GM12873 (cell line): ENCODE measurements around the gene ANKRD44.

ENCODE experiments used
- TF ChIP-seq, protein P1 (sequence below): IDR thresholded peaks from 2 replicates; pipeline ENCODE4 v1.5.1; 2012; ENCODE audit warnings: low read depth, mild to moderate bottlenecking, moderate library complexity, low read length, control low read depth; ENCODE audit not compliant: insufficient read depth; ENCODE audit errors: missing control alignments

Gene ANKRD44

GRCh38 chr2:197147942-197148341 is 162.6 kb downstream of the ANKRD44 start:
- TF ChIP-seq, protein P1, sequence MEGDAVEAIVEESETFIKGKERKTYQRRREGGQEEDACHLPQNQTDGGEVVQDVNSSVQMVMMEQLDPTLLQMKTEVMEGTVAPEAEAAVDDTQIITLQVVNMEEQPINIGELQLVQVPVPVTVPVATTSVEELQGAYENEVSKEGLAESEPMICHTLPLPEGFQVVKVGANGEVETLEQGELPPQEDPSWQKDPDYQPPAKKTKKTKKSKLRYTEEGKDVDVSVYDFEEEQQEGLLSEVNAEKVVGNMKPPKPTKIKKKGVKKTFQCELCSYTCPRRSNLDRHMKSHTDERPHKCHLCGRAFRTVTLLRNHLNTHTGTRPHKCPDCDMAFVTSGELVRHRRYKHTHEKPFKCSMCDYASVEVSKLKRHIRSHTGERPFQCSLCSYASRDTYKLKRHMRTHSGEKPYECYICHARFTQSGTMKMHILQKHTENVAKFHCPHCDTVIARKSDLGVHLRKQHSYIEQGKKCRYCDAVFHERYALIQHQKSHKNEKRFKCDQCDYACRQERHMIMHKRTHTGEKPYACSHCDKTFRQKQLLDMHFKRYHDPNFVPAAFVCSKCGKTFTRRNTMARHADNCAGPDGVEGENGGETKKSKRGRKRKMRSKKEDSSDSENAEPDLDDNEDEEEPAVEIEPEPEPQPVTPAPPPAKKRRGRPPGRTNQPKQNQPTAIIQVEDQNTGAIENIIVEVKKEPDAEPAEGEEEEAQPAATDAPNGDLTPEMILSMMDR: no peak

DNA sequence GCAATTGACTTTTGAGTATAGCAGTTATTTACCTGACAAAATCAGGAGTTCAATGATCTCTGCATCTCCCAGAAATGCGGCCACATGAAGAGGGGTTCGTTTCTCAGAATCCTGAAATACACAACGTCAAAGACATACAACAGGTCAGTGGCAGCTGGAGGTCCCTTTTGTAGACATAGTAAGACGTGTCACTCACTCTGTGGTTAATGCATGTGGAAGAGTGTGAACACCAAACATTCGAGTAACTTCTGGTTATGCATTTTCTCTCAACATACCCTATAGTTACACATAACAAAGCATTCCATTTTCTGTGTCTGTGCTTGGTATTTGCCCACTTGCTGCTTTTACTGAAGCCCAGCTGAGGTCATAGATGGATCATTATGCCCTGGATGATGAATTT is 163.6 kb downstream of the ANKRD44 start:
- TF ChIP-seq, protein P1: no peak

GRCh38 chr2:197145471-197146056 is 165.0 kb downstream of the ANKRD44 start:
- TF ChIP-seq, protein P1: no peak

DNA sequence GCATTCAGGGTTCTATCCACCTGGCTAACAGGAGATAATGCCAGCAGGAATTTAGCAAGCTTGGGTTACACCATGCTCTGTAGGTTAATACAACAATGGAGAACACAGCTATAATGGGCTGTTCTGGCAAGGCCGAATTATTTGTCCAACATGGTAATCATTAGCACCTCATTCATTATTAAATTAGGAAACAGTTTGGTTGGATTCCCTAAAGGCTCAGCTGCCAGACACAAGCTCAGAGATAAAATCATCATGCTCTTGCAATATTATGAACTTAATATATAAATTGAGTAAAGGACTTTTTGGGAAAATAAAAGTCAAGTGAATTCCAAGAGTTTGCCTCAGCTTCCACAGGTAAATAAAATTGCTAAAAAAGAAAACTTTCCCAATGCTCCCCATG is 166.4 kb downstream of the ANKRD44 start:
- TF ChIP-seq, protein P1: no peak

DNA sequence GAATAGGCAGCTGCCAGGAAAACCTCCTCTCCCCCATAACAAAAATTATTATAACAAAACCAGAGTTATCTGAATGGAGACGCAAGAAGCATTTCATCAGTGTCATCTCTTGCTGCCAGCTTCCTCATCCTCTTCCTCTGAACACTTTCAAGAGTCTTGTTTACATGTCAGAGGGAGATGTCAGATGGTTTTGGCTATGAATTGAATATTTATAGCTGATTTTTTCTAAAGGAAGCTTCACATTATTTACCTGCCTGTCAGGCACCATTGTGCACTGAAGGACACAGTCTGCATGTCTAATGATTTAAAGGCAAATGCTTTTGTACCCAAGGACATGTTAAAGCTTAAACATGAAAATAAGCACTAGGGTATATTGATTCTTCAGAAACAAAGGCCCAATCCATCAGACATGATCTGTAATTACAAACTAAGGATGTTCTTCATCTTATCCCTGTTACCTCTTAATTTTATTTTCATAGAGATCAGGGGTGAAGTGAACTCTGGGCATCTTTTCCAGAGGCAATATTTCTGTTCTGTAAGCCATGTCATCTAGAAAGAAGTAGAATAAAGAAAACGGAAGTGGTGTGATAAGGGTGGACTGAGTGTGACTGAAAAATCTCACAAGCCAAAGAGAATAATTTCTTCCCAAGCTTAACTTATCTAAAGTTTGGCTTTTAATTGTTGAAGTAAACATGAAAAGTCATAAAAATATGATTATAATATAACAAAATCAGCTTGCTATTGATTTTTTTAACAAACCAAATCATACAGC is 168.7 kb downstream of the ANKRD44 start:
- TF ChIP-seq, protein P1: no peak

DNA sequence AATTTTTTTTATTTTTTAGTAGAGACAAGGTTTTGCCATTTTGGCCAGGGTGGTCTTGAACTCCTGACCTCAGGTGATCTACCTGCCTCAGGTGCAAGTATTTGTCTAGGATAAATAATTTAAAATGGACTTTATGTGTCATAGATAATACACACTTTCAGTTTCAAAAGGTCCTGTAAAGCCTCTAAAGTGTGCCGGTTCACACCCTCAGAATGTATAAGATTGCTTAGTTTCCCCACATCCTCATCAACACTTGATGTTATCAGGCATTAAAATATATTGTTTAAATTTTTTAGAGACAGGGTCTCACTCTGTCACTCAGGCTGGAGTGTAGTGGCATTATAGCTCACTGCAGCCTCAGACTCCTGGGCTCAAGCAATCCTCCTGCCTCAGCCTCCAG is 170.5 kb downstream of the ANKRD44 start:
- TF ChIP-seq, protein P1: no peak

DNA sequence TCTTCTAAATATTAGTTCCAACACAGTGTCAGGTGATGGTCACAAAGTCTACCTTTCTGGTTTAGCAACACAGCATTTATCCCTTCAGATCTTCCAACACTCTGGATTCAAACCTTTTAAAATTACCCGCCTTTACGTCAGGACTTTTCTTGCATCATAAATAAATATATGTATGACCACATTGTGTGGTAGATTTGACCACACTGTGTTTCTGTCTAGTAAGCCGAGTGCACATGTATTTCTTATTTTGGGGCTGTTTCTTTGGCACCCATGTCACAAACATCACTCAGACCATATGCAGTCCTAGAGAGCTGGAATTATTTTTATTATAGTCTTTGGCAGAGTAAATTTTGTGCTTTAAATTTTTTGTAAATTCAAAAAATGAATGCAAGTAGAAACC is 172.1 kb downstream of the ANKRD44 start:
- TF ChIP-seq, protein P1: no peak
